ENCODE results near the gene PRKCZ.

The PRKCZ gene

GRCh38 chr1:2126331-2127186 is 76.3 kb downstream of the PRKCZ start:
- Histone ChIP-seq H3K27me3 (replicated peaks) (no peaks in the 10 kb centered on the region), H3K27ac (no peak overlapping the region), H3K4me3 (ENCODE audit: low read depth, low read length) (no peak overlapping the region), H3K36me3 (replicated peaks) (no peaks in the 10 kb centered on the region)
- no peak for TF ChIP-seq CTCF (IDR thresholded peaks at IDR 0.05; ENCODE audit: low read depth, low read length, missing control alignments)
- in situ Hi-C loops (cut with HindIII; ENCODE audit: low pct_ligation_motif_present, low sequenced_read_pairs): no loop called here
- DNase-seq: no peak

GRCh38 chr1:2127187-2128145 is 77.3 kb downstream of the PRKCZ start:
- in situ Hi-C loops (cut with HindIII; ENCODE audit: low pct_ligation_motif_present, low sequenced_read_pairs): no loop called here
- no peak for TF ChIP-seq CTCF (IDR thresholded peaks at IDR 0.05; ENCODE audit: low read depth, low read length, missing control alignments)
- Histone ChIP-seq H3K27me3 (replicated peaks) (no peaks in the 10 kb centered on the region), H3K36me3 (replicated peaks) (no peaks in the 10 kb centered on the region), H3K27ac (no peak overlapping the region), H3K4me3 (ENCODE audit: low read depth, low read length) (no peak overlapping the region)
- no peak for DNase-seq

- in situ Hi-C loops (cut with HindIII; ENCODE audit: low pct_ligation_motif_present, low sequenced_read_pairs): no loop called here
- H3K4me3 ChIP-seq (ENCODE audit: low read depth, low read length): no peak overlapping the region
- no peak for DNase-seq
- no peak overlapping the region for H3K27ac ChIP-seq
- no peak for TF ChIP-seq CTCF (IDR thresholded peaks at IDR 0.05; ENCODE audit: low read depth, low read length, missing control alignments)
- H3K27me3 ChIP-seq (replicated peaks): no peaks in the 10 kb centered on the region
- H3K36me3 ChIP-seq (replicated peaks): no peaks in the 10 kb centered on the region
These were observed 78.1 kb downstream of the PRKCZ start for GRCh38 chr1:2128189-2128901.

- Histone ChIP-seq H3K27me3 (replicated peaks) (no peaks in the 10 kb centered on the region), H3K4me3 (ENCODE audit: low read depth, low read length) (no peak overlapping the region), H3K27ac (no peak overlapping the region), H3K36me3 (replicated peaks) (no peaks in the 10 kb centered on the region)
- TF ChIP-seq CTCF (IDR thresholded peaks at IDR 0.05; ENCODE audit: low read depth, low read length, missing control alignments): no peak
- no peak for DNase-seq
- in situ Hi-C loops (cut with HindIII; ENCODE audit: low pct_ligation_motif_present, low sequenced_read_pairs): no loop called here
These were observed 79.2 kb downstream of the PRKCZ start for GRCh38 chr1:2129256-2129943.

- in situ Hi-C loops (cut with HindIII; ENCODE audit: low pct_ligation_motif_present, low sequenced_read_pairs): no loop called here
- Histone ChIP-seq H3K36me3 (replicated peaks) (no peaks in the 10 kb centered on the region), H3K27me3 (replicated peaks) (no peaks in the 10 kb centered on the region), H3K4me3 (ENCODE audit: low read depth, low read length) (no peak overlapping the region), H3K27ac (no peak overlapping the region)
- no peak for DNase-seq
- no peak for TF ChIP-seq CTCF (IDR thresholded peaks at IDR 0.05; ENCODE audit: low read depth, low read length, missing control alignments)
These were observed 79.9 kb downstream of the PRKCZ start for GRCh38 chr1:2130156-2130555.

Measured in brain microvascular endothelial cell (primary cell).